H1 (cell line): ENCODE measurements around the gene SMYD3. TPM values are rescaled to one million over a fixed set of nuclear protein-coding genes. Genes with fewer than 3 reads are reported as not detected.

Experiments used
- CTCF ChIA-PET: fragments of 300-600 bp; sonication (Branson Sonifier 250); formaldehyde crosslinking; loops from one replicate; lab custom pipeline; 2021; ENCODE audit not compliant: partially characterized antibody; lab: Charles Lee
- POLR2A ChIA-PET: fragments of 300-600 bp; sonication (Branson Sonifier 250); formaldehyde crosslinking; loops from one replicate; lab custom pipeline; 2021; ENCODE audit warnings: inconsistent platforms; ENCODE audit not compliant: partially characterized antibody; lab: Charles Lee
- DNase-seq, 2 experiments: peaks; one replicate each; pipeline versions ENCODE4 v3.0.0 to v3.0.0-alpha.2; 2010 to 2022; ENCODE audit warnings: low spot score in 2 of 2, low read depth in 1 of 2, mixed read lengths in 1 of 2
- FAIRE-seq: peaks from 2 replicates; lab custom pipeline; 2011; peaks lifted over from hg19 to GRCh38; lab: Jason Lieb, UNC
- H2AFZ ChIP-seq: 2 replicates; pipeline ENCODE4 v1.8.1; 2012; ENCODE audit warnings: low read length, inconsistent platforms
- H2AK5ac ChIP-seq: 2 replicates; pipeline ENCODE4 v1.6.1; 2013; ENCODE audit warnings: low read depth, low read length
- H2BK120ac ChIP-seq: replicated peaks from 2 replicates; pipeline ENCODE3; 2013; ENCODE audit warnings: low read depth, low read length, inconsistent platforms
- H2BK12ac ChIP-seq: 2 replicates; pipeline ENCODE4 v1.6.1; 2013; ENCODE audit warnings: low read depth, low read length
- H2BK15ac ChIP-seq: 2 replicates; pipeline ENCODE4 v1.6.1; 2013; ENCODE audit warnings: low read length
- H2BK20ac ChIP-seq: 2 replicates; pipeline ENCODE4 v1.6.1; 2013; ENCODE audit warnings: low read length
- H2BK5ac ChIP-seq: 2 replicates; pipeline ENCODE4 v1.6.1; 2013; ENCODE audit warnings: low read depth, low read length
- H3K14ac ChIP-seq: 2 replicates; pipeline ENCODE4 v1.6.1; 2013; ENCODE audit warnings: inconsistent platforms; ENCODE audit not compliant: insufficient read length
- H3K18ac ChIP-seq: 2 replicates; pipeline ENCODE4 v1.6.1; 2013; ENCODE audit warnings: low read length; ENCODE audit errors: extremely low read depth
- H3K23ac ChIP-seq: 2 replicates; pipeline ENCODE4 v1.6.1; 2013; ENCODE audit warnings: inconsistent platforms; ENCODE audit not compliant: insufficient read length
- H3K23me2 ChIP-seq: 2 replicates; pipeline ENCODE4 v1.6.1; 2013; ENCODE audit warnings: low read depth, low read length
- H3K27ac ChIP-seq: 2 replicates; pipeline ENCODE4 v1.6.1; 2011; ENCODE audit warnings: low read depth, low read length, inconsistent platforms
- H3K27me3 ChIP-seq, 4 experiments: replicated peaks in 1 of 4; 1 replicate in 1 of 4; 2 replicates in 3 of 4; pipeline versions ENCODE4 v1.6.1 to v1.8.1; 2011 to 2013; ENCODE audit warnings: low read length in 3 of 4, mild to moderate bottlenecking in 3 of 4, inconsistent platforms in 2 of 4, mixed read lengths in 2 of 4, moderate library complexity in 1 of 4; ENCODE audit not compliant: control insufficient read depth in 3 of 4, insufficient read depth in 3 of 4; ENCODE audit errors: extremely low read depth in 1 of 4
- H3K36me3 ChIP-seq, 4 experiments: 2 replicates each; pipeline versions ENCODE4 v1.6.1 to v1.8.1; 2011 to 2013; ENCODE audit warnings: mild to moderate bottlenecking in 4 of 4, low read length in 3 of 4, moderate library complexity in 2 of 4, control low read depth in 1 of 4, inconsistent platforms in 1 of 4; ENCODE audit not compliant: insufficient read depth in 4 of 4, control insufficient read depth in 2 of 4
- H3K4ac ChIP-seq: replicated peaks from 2 replicates; pipeline ENCODE3; 2013; ENCODE audit warnings: low read length, low read depth, mixed read lengths, inconsistent platforms; ENCODE audit not compliant: insufficient read length
- H3K4me1 ChIP-seq, 4 experiments: replicated peaks in 1 of 4; 1 replicate in 1 of 4; 2 replicates in 3 of 4; pipeline versions ENCODE4 v1.6.1 to v1.8.1; 2011 to 2013; ENCODE audit warnings: low read length in 3 of 4, inconsistent platforms in 2 of 4, mixed read lengths in 1 of 4; ENCODE audit not compliant: insufficient read depth in 4 of 4, control insufficient read depth in 3 of 4
- H3K4me2 ChIP-seq, 2 experiments: 2 replicates each; pipeline versions ENCODE4 v1.6.1 to v1.8.1; 2011 to 2013; ENCODE audit warnings: low read depth in 2 of 2, low read length in 2 of 2, control low read depth in 1 of 2, inconsistent platforms in 1 of 2, mild to moderate bottlenecking in 1 of 2; ENCODE audit not compliant: insufficient read depth in 1 of 2
- H3K4me3 ChIP-seq, 4 experiments: fragments of 200-600, 300-600 bp in 1 of 4; sonication (generic), shearing (Covaris generic), sonication (Bioruptor Twin) in 1 of 4; 2 replicates each; pipeline versions ENCODE4 v1.5.1 to v1.8.1; 2011 to 2016; ENCODE audit warnings: low read length in 4 of 4, low read depth in 3 of 4, control low read depth in 2 of 4, inconsistent platforms in 2 of 4, mild to moderate bottlenecking in 2 of 4, mixed read lengths in 1 of 4, moderate library complexity in 1 of 4; ENCODE audit not compliant: insufficient read depth in 2 of 4; ENCODE audit errors: extremely low read depth in 1 of 4
- H3K56ac ChIP-seq: replicated peaks from 2 replicates; pipeline ENCODE3; 2013; ENCODE audit warnings: low read depth, mild to moderate bottlenecking, mixed read lengths, low read length, inconsistent platforms; ENCODE audit not compliant: insufficient read length
- H3K79me1 ChIP-seq: 2 replicates; pipeline ENCODE4 v1.6.1; 2013; ENCODE audit warnings: low read depth, low read length, control low read depth
- H3K79me2 ChIP-seq, 2 experiments: 2 replicates each; pipeline versions ENCODE4 v1.6.1 to v1.8.1; 2012 to 2013; ENCODE audit warnings: low read length in 2 of 2, mild to moderate bottlenecking in 2 of 2, inconsistent platforms in 1 of 2; ENCODE audit not compliant: insufficient read depth in 2 of 2, control insufficient read depth in 1 of 2
- H3K9ac ChIP-seq, 4 experiments: replicated peaks in 1 of 4; 1 replicate in 1 of 4; 2 replicates in 3 of 4; pipeline versions ENCODE4 v1.6.1 to v1.8.1; 2011 to 2013; ENCODE audit warnings: low read depth in 3 of 4, low read length in 3 of 4, control low read depth in 2 of 4, mild to moderate bottlenecking in 2 of 4, moderate library complexity in 2 of 4, inconsistent platforms in 1 of 4; ENCODE audit errors: extremely low read depth in 1 of 4
- H3K9me3 ChIP-seq, 2 experiments: 2 replicates each; pipeline versions ENCODE4 v1.6.1 to v1.8.1; 2012 to 2013; ENCODE audit warnings: mild to moderate bottlenecking in 2 of 2, moderate library complexity in 2 of 2, control low read depth in 1 of 2, inconsistent platforms in 1 of 2, low read depth in 1 of 2, low read length in 1 of 2, mixed read lengths in 1 of 2; ENCODE audit not compliant: insufficient read depth in 2 of 2
- H4K20me1 ChIP-seq, 2 experiments: replicated peaks in 1 of 2; 2 replicates each; pipeline versions ENCODE3 to v1.8.1; 2011 to 2013; ENCODE audit warnings: inconsistent platforms in 2 of 2, low read length in 2 of 2, mild to moderate bottlenecking in 1 of 2; ENCODE audit not compliant: insufficient read depth in 2 of 2, control insufficient read depth in 1 of 2
- H4K5ac ChIP-seq: 2 replicates; pipeline ENCODE4 v1.6.1; 2013; ENCODE audit warnings: low read length, low read depth, mixed read lengths, inconsistent platforms; ENCODE audit not compliant: insufficient read length
- H4K8ac ChIP-seq: 2 replicates; pipeline ENCODE4 v1.8.0; 2013; ENCODE audit warnings: mild to moderate bottlenecking, moderate library complexity, low read length, inconsistent platforms; ENCODE audit not compliant: insufficient read depth; ENCODE audit errors: extremely low read depth
- H4K91ac ChIP-seq: replicated peaks from 2 replicates; pipeline ENCODE3; 2013; ENCODE audit warnings: low read length, mixed read lengths, inconsistent platforms; ENCODE audit not compliant: insufficient read length
- CBX8 ChIP-seq: fragments of 300-800, 300-1000 bp; sonication (generic); IDR thresholded peaks from 2 replicates; pipeline ENCODE4 v1.7.1; 2016; ENCODE audit warnings: low read depth, low read length, borderline replicate concordance
- PHF8 ChIP-seq: fragments of 200-600 bp; sonication (generic); conservative IDR thresholded peaks from 2 replicates; pipeline ENCODE4 v1.7.1; 2012; ENCODE audit warnings: low read depth, mild to moderate bottlenecking, inconsistent platforms, low read length, moderate library complexity
- SIN3A ChIP-seq, 2 experiments: IDR thresholded peaks in 1 of 2; conservative IDR thresholded peaks in 1 of 2; 2 replicates each; pipeline ENCODE4 v1.6.1; 2011 to 2012; ENCODE audit warnings: low read length in 2 of 2, improper control_type of control experiment in 1 of 2, low read depth in 1 of 2, mild to moderate bottlenecking in 1 of 2
- TBP ChIP-seq: IDR thresholded peaks from 2 replicates; pipeline ENCODE4 v1.6.1; 2011; ENCODE audit warnings: low read depth, low read length, improper control_type of control experiment
- WGBS, 2 experiments: shearing (Covaris generic) in 1 of 2; methylation state at CpG; one replicate each; pipeline versions ENCODE4 v1.1.6 to v1.1.7; 2013 to 2015; ENCODE audit warnings: low lambda C conversion rate in 2 of 2, mixed read lengths in 2 of 2, inconsistent platforms in 1 of 2, low coverage in 1 of 2, missing lambda C conversion rate in 1 of 2; ENCODE audit not compliant: insufficient replicate concordance in 2 of 2, insufficient coverage in 1 of 2, insufficient read length in 1 of 2; ENCODE audit errors: extremely low coverage in 1 of 2, missing lambda C conversion rate in 1 of 2; 5-methylcytosine and 5-hydroxymethylcytosine counted together
- polyA plus RNA-seq, 7 experiments: library from polyadenylated mRNA; depleted of rRNA in 3 of 7; stranded (reverse) in 5 of 7; unstranded in 2 of 7; fragments of >200 nt in 5 of 7; fragments of 200-250 nt in 2 of 7; gene quantifications; 1 replicate in 5 of 7; 2 replicates in 1 of 7; 4 replicates in 1 of 7; pipeline versions ENCODE4 v1.2.1 to v1.2.3, GENCODE V29; 2011 to 2013; ENCODE audit warnings: missing spikeins in 2 of 7, mixed read lengths in 2 of 7
- total RNA-seq: library from RNA; stranded (reverse); fragmentation: NEBNext Ultra II Directional; extraction: Animal tissue kit (Norgen Biotek cat#: 25700); gene quantifications from 2 replicates; pipeline ENCODE4 v1.2.1, GENCODE V29; 2021

SMYD3 gene
- total and polyA plus RNA-seq, 2 of the 8 experiments (the other 6 are each of a cell fraction or from before 2014, with no cell fraction given) = 17.3 to 25.4 TPM

DNA sequence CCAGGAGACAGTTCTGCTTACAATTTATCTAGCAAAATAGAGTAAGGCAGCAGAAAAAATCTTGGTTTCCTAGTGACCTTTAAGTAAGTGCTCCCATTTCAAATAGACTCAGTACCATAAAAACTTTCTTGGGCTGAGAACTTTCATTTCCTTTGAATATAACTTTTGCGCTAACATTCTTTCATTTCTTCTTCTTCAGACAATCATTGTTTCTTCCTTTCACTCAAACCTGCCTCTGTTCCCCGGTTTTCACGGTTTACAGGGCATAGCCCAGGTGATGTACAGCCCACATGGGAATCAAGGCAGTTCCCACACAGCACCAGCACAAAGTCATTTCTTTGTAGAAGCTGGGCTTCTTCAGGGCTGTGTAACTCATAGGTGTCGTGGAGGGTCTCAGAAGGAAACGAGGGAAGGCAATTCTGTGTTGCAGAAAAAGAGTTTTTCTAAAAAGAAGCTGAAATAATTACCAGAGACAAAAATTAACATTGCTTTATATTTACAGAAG, 611.6 kb downstream of the SMYD3 start:
- Histone ChIP-seq H3K4ac (no peak overlapping the region), H2BK120ac (no peak overlapping the region), H3K4me3 (no peak overlapping the region), H2BK15ac (no peak overlapping the region), H2BK12ac (no peak overlapping the region), H4K20me1 (no peaks in the 10 kb centered on the region), H2AK5ac (no peak overlapping the region), H3K23ac (no peak overlapping the region), H3K56ac (no peak overlapping the region), H3K36me3 (no peaks in the 10 kb centered on the region), H3K23me2 (no peaks in the 10 kb centered on the region), H4K91ac (no peak overlapping the region), H3K9me3 (no peaks in the 10 kb centered on the region), H3K9ac (no peak overlapping the region), H2AFZ (no peak overlapping the region), H4K8ac (no peak overlapping the region), H3K79me1 (no peaks in the 10 kb centered on the region), H3K27ac (no peak overlapping the region), H3K14ac (no peak overlapping the region), H2BK20ac (no peak overlapping the region), H3K4me1 (no peaks in the 10 kb centered on the region), H4K5ac (no peak overlapping the region), H3K27me3 (no peaks in the 10 kb centered on the region; a peak in 1 of 7 replicates), H3K79me2 (no peaks in the 10 kb centered on the region), H3K4me2 (no peak overlapping the region), H3K18ac (no peak overlapping the region), H2BK5ac (no peak overlapping the region)
- WGBS, 2 experiments = 90% methylated on average over 5 of the region's 5 CpGs; no CpG with 5 or more reads in 1 of the 2 experiments
- TF ChIP-seq CBX8 = no peak
- no peak for TF ChIP-seq SIN3A (conservative IDR thresholded peaks at IDR 0.05 in 1 of 2, IDR thresholded peaks at IDR 0.05 in 1 of 2; ENCODE audit: low read depth in 1 of 2, low read length in 2 of 2)
- TF ChIP-seq TBP = no peak
- no peak for TF ChIP-seq PHF8
- no peak for DNase-seq
- ChIA-PET CTCF (interaction anchor here (1.2 kb wide), 1 partner anchor 37 kb away, joined by 3 read pairs; no protein-coding TSS in a partner anchor), POLR2A (no interaction called here)
- FAIRE-seq = no peak
